Hypothalamus (tissue), 51 donors: ENCODE measurements around the gene PLSCR3.

Experiments used
- DNase-seq, 51 donors: peaks; one replicate each; lab custom pipeline; 2025; lab: John Stamatoyannopoulos, UW

PLSCR3 gene

GRCh38 chr17:7427549-7427948 lies 33.2 kb upstream of the PLSCR3 start:
- DNase-seq = no peak

GRCh38 chr17:7426896-7427489 lies 32.7 kb upstream of the PLSCR3 start:
- no peak for DNase-seq

- no peak for DNase-seq
Measured at GRCh38 chr17:7426203-7426863, 32.0 kb upstream of the PLSCR3 start.

- DNase-seq = no peak
Measured at GRCh38 chr17:7425756-7426155, 31.4 kb upstream of the PLSCR3 start.

GRCh38 chr17:7425316-7425715 lies 31.0 kb upstream of the PLSCR3 start, which contains the start of gene SPEM2:
Gene SPEM2 (plus strand): TSS chr17:7425616. CDS start chr17:7425689, 73 bp downstream.
- no peak for DNase-seq

- DNase-seq = no peak
Measured at GRCh38 chr17:7423679-7424078, 29.4 kb upstream of the PLSCR3 start.

GRCh38 chr17:7421186-7421585 lies 26.9 kb upstream of the PLSCR3 start:
- no peak for DNase-seq

- no peak for DNase-seq
Measured at GRCh38 chr17:7419819-7420610, 25.7 kb upstream of the PLSCR3 start, which contains the start of gene SPEM1. Gene SPEM1 (plus strand): TSS chr17:7420324. CDS start chr17:7420385, 61 bp downstream.

- DNase-seq = no peak
Measured at GRCh38 chr17:7418472-7419152, 24.3 kb upstream of the PLSCR3 start.

GRCh38 chr17:7417056-7417655 lies 22.8 kb upstream of the PLSCR3 start:
- DNase-seq = no peak

- no peak for DNase-seq
Measured at GRCh38 chr17:7416323-7416722, 22.0 kb upstream of the PLSCR3 start.

GRCh38 chr17:7415784-7416183 lies 21.5 kb upstream of the PLSCR3 start:
- DNase-seq = no peak

- DNase-seq = peak in 1 of 51 donors; percentile 4
Measured at GRCh38 chr17:7414837-7415236, 20.5 kb upstream of the PLSCR3 start.

GRCh38 chr17:7413346-7413985 lies 19.1 kb upstream of the PLSCR3 start:
- DNase-seq = no peak

GRCh38 chr17:7411427-7411750 lies 17.1 kb upstream of the PLSCR3 start:
- DNase-seq = no peak

GRCh38 chr17:7410634-7411426 lies 16.5 kb upstream of the PLSCR3 start:
- DNase-seq = no peak

- no peak for DNase-seq
Measured at GRCh38 chr17:7409716-7410115, 15.4 kb upstream of the PLSCR3 start.

- DNase-seq = no peak
Measured at GRCh38 chr17:7408863-7409262, 14.5 kb upstream of the PLSCR3 start.

- no peak for DNase-seq
Measured at GRCh38 chr17:7408252-7408727, 14.0 kb upstream of the PLSCR3 start.
